ENCODE measurements around the gene TRIM6. TPM values are rescaled to one million over a fixed set of nuclear protein-coding genes. Genes with fewer than 3 reads are reported as not detected.

The TRIM6 gene
- total RNA-seq, 2 experiments from 2014 or later = not detected

DNA sequence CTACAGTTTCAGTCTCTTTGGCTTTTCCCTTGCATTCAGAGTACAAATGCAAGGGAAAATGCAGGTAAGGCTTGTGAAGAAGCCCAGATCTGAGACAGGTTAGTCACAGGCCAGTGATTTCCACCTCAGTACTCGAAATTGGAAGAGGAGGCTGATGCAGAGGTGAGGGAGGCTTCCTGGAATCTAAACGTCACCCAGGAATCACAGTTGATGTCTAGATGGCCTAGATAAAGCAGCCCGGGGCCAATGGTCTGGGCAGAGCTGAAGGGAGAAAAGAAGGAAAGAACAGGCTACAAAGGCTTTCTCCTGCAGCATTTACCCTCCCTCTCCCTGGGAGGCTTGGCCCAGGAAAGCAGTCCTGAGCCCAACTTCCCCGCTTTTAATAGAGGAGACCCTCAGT, 8.5 kb downstream of the TRIM6 start:
- H3K27ac ChIP-seq (ENCODE audit: low read depth in 1 of 2, low read length in 2 of 2) = no peak overlapping the region
- H3K9me3 ChIP-seq (ENCODE audit: control insufficient read depth in 1 of 2, insufficient read depth in 1 of 2, low read length in 2 of 2) = no peaks in the 10 kb centered on the region
- intact Hi-C loops (cut with DNase I, micrococcal nuclease) = loop anchor here in 1 of 2 experiments (5.0 kb wide), 3 partner anchors 107 to 747 kb away; partner anchors contain the start of gene OR52E5
- no peak overlapping the region for H3K27ac Mint-ChIP-seq
- no peak overlapping the region for H3K4me3 ChIP-seq (ENCODE audit: low read length)
- H3K36me3 ChIP-seq (ENCODE audit: insufficient read depth, low read length) = no peaks in the 10 kb centered on the region
- H3K9me3 Mint-ChIP-seq = no peaks in the 10 kb centered on the region
- CTCF ChIA-PET = no interaction called here
- H3K27me3 ChIP-seq (ENCODE audit: control insufficient read depth in 1 of 2, insufficient read depth in 2 of 2, low read length in 2 of 2) = peaks cover 0 to 2% of the 10 kb centered on the region in 2 experiments
- H3K4me1 ChIP-seq (ENCODE audit: insufficient read depth, low read length) = no peaks in the 10 kb centered on the region
- H3K27me3 Mint-ChIP-seq = no peaks in the 10 kb centered on the region
- no peak for DNase-seq
- no peak for ATAC-seq (ENCODE audit: poor library complexity)
- H3K36me3 Mint-ChIP-seq (ENCODE audit: low read depth) = no peaks in the 10 kb centered on the region
- H3K4me3 Mint-ChIP-seq = no peak overlapping the region
- TF ChIP-seq, protein P1, sequence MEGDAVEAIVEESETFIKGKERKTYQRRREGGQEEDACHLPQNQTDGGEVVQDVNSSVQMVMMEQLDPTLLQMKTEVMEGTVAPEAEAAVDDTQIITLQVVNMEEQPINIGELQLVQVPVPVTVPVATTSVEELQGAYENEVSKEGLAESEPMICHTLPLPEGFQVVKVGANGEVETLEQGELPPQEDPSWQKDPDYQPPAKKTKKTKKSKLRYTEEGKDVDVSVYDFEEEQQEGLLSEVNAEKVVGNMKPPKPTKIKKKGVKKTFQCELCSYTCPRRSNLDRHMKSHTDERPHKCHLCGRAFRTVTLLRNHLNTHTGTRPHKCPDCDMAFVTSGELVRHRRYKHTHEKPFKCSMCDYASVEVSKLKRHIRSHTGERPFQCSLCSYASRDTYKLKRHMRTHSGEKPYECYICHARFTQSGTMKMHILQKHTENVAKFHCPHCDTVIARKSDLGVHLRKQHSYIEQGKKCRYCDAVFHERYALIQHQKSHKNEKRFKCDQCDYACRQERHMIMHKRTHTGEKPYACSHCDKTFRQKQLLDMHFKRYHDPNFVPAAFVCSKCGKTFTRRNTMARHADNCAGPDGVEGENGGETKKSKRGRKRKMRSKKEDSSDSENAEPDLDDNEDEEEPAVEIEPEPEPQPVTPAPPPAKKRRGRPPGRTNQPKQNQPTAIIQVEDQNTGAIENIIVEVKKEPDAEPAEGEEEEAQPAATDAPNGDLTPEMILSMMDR (IDR thresholded peaks at IDR 0.05) = no peak
- POLR2A ChIA-PET = interaction anchor here (0.7 kb wide), 1 partner anchor 78 kb away, joined by 3 read pairs; no protein-coding TSS in a partner anchor
- H3K4me1 Mint-ChIP-seq (ENCODE audit: low read depth) = no peaks in the 10 kb centered on the region

DNA sequence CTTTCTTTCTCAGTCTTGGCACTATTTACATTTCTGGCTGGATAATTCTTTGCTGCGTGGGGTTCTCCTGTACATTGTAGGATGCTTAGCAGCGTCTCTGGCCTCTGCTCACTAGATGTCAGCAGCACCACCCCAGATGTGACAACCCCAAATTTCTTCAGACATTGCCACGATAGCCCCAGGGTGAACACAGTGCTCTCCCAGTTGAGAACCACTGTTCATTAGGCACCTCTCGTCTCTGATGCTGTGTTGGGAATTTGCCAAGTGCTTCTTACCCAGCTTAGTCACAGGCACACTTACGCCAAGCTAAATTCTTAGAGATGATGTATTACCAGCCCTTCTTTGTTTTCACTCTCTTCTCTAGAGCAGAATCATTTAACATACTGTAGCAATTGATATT, 9.4 kb downstream of the TRIM6 start:
- Histone ChIP-seq H3K27ac (ENCODE audit: low read depth in 1 of 2, low read length in 2 of 2) (no peak overlapping the region), H3K9me3 (ENCODE audit: control insufficient read depth in 1 of 2, insufficient read depth in 1 of 2, low read length in 2 of 2) (no peaks in the 10 kb centered on the region), H3K4me3 (ENCODE audit: low read length) (no peak overlapping the region), H3K36me3 (ENCODE audit: insufficient read depth, low read length) (no peaks in the 10 kb centered on the region), H3K4me1 (ENCODE audit: insufficient read depth, low read length) (no peaks in the 10 kb centered on the region), H3K27me3 (ENCODE audit: control insufficient read depth in 1 of 2, insufficient read depth in 2 of 2, low read length in 2 of 2) (peaks cover 0 to 2% of the 10 kb centered on the region in 2 experiments)
- TF ChIP-seq, protein P1 (IDR thresholded peaks at IDR 0.05) = no peak
- Mint-ChIP-seq H3K36me3 (ENCODE audit: low read depth) (no peaks in the 10 kb centered on the region), H3K9me3 (no peaks in the 10 kb centered on the region), H3K4me3 (no peak overlapping the region), H3K27me3 (no peaks in the 10 kb centered on the region), H3K4me1 (ENCODE audit: low read depth) (no peaks in the 10 kb centered on the region), H3K27ac (no peak overlapping the region)
- ChIA-PET POLR2A (no interaction called here), CTCF (no interaction called here)
- DNase-seq (no peak), ATAC-seq (ENCODE audit: poor library complexity) (no peak)
- intact Hi-C loops (cut with DNase I, micrococcal nuclease) = no loop called here

DNA sequence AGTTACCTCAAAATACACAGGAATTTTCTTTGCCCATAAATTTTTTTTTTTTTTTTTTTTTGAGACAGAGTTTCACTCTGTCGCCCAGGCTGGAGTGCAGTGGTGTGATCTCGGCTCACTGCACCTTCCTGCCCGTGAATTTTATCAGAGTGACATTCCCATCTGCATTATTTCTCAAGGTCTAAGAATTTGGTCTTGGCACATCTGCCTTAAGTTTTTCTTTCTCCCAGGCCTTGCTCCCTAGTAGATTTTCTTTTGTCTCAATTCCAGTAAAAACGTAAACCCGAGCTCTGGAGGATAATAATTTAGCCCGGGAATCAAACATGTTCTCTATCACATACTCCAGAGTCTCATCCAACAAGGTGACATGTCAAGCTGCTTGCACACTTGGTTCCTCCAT, 12.4 kb downstream of the TRIM6 start:
- H3K4me3 Mint-ChIP-seq = no peak overlapping the region

More for the DNA sequence above, 12.4 kb downstream of the TRIM6 start:
- no peak overlapping the region for H3K27ac Mint-ChIP-seq
- no peaks in the 10 kb centered on the region for H3K27me3 Mint-ChIP-seq
- TF ChIP-seq, protein P1 (IDR thresholded peaks at IDR 0.05) = no peak
- DNase-seq (no peak), ATAC-seq (ENCODE audit: poor library complexity) (no peak)
- Histone ChIP-seq H3K27me3 (ENCODE audit: control insufficient read depth in 1 of 2, insufficient read depth in 2 of 2, low read length in 2 of 2) (peaks cover 0 to 2% of the 10 kb centered on the region in 2 experiments), H3K9me3 (ENCODE audit: control insufficient read depth in 1 of 2, insufficient read depth in 1 of 2, low read length in 2 of 2) (no peaks in the 10 kb centered on the region), H3K4me1 (ENCODE audit: insufficient read depth, low read length) (no peaks in the 10 kb centered on the region), H3K27ac (ENCODE audit: low read depth in 1 of 2, low read length in 2 of 2) (no peak overlapping the region), H3K36me3 (ENCODE audit: insufficient read depth, low read length) (no peaks in the 10 kb centered on the region), H3K4me3 (ENCODE audit: low read length) (no peak overlapping the region)
- ChIA-PET CTCF (no interaction called here), POLR2A (no interaction called here)
- H3K9me3 Mint-ChIP-seq = no peaks in the 10 kb centered on the region
- intact Hi-C loops (cut with DNase I, micrococcal nuclease) = no loop called here
- no peaks in the 10 kb centered on the region for H3K36me3 Mint-ChIP-seq (ENCODE audit: low read depth)
- H3K4me1 Mint-ChIP-seq (ENCODE audit: low read depth) = no peaks in the 10 kb centered on the region
